Neuronal stem cell (in vitro differentiated cells): ENCODE measurements around the gene STOX1. TPM values are rescaled to one million over a fixed set of nuclear protein-coding genes. Genes with fewer than 3 reads are reported as not detected.

Experiments used
- small RNA-seq: library from polyadenylated mRNA; stranded (forward); fragments of <200 nt; extraction: miRNeasy Mini kit (QIAGEN cat#:217004); gene quantifications from one replicate; pipeline ENCODE3, GENCODE V24; 2013; ENCODE audit not compliant: insufficient read depth

STOX1 gene

Small RNAs within 50 kb of the gene (small RNA-seq; reads per million reads assigned to genes)
- gene RNU6-571P, result not detected
- not detected for gene RNU6-697P
